HG02938 (cell line): ENCODE measurements around the gene FUT7.

Experiments used
- ATAC-seq: cut with Tn5 transposase; IDR thresholded peaks from one replicate; pipeline ENCODE4 v1.9.1; 2021; ENCODE audit warnings: mild to moderate bottlenecking, moderate library complexity; ENCODE audit not compliant: unreplicated experiment

The FUT7 gene

DNA sequence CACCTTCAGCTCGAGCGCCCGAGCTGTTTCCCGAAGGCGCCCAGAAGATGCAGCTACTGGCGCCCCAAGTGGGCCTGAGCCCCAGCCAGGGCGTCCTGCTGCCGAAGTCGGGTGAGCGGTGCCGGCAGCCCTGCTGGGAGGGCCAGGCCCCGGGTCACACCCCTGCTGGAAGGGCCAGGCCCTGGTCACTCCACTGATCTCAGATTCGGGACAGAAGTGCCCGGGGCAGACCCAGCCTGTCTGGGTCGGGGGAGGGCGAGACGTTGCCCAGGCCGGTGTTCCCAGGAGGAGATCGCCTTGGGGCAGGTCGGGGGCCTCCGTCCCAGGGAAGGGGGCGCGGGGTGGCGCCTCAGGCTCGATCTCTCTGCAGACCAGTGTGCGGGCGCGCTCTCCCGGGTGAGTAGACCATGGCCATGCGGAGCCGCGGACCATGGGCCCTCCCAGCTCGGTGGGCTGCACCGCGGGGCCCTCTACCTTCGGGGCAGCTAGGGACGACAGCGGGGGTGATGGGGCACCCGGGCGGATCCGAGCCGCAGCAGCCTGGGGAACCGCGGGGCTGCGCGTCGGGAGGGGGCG is 46.8 kb downstream of the FUT7 start:
- ATAC-seq, result no peak

DNA sequence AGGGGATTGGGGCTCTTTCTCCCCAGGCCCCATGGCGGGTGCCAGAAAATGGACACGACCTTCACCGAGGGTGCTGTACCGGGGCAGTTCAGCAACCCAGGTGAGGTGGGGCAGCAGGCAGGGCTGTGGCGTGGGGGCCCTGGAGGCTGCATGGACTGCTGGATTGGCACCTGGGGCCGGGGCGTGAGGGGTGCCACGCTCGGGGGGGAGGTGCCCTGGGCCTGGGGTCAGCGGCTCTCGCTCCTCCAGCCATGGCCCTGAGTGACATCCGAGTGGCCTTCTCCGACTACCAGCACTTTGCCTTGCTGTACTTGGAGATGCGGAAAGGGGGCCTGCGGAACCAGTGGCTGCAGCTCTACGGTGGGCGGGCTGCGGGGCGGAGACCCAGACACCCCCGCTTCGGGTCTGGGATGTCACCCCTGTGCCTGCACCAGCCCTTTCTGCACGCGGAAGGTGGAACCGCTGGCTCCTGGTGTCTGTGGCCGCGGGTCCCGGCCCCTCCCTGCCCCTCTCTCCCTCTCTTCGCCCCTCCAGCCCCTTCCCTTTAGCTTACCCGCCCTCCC is 47.3 kb downstream of the FUT7 start:
- no peak for ATAC-seq

DNA sequence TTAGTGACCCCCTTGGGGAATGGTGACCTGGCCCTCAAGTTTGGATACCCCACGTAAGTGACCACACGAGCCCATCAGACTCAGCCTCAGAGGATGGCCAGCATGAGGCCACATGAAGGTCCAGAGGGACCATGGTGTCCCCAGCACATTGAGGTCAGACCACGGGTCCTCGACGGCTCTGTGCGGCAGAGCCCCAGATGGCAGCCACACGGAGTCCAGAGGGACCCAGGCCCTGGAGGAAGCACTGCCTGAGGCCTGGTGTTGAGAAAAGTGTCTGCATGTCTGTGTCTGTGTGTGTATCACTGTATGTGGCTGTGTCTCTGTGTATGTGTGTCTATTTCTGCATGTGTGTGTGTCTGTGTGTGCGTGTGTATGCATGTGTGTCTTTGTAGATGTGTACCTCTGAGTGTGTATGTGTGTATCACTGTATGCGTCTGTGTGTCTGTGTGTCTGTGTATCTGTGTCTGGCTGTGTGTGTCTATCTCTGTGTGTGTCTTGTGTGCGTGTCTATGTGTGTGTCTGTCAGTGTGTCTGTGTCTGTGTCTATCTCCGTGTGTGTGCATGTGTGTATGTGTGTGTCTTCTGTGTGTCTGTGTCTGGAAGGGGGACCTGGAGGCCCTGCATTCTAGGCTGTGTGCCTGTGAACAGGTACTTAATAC is 48.1 kb downstream of the FUT7 start:
- no peak for ATAC-seq

DNA sequence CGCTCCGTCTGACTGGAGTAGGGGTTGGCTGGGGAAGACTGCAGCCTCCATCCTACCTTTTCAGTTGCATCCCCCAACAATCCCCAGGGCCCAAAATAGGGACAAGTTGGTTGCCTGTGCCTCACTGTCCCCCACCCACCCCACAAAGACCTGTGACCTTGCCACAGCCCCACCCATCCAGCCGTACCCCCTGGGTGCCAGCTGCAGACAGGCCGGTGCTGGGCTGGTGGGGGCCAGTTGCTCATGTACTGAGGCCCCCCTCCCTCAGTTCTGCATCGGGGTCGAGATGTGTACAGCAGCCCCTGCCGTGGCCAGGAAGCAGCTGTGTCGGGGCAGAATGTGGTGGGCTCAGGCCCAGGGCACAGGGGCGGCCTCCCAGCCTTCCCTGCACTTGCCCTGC is 48.7 kb downstream of the FUT7 start:
- ATAC-seq, result no peak

DNA sequence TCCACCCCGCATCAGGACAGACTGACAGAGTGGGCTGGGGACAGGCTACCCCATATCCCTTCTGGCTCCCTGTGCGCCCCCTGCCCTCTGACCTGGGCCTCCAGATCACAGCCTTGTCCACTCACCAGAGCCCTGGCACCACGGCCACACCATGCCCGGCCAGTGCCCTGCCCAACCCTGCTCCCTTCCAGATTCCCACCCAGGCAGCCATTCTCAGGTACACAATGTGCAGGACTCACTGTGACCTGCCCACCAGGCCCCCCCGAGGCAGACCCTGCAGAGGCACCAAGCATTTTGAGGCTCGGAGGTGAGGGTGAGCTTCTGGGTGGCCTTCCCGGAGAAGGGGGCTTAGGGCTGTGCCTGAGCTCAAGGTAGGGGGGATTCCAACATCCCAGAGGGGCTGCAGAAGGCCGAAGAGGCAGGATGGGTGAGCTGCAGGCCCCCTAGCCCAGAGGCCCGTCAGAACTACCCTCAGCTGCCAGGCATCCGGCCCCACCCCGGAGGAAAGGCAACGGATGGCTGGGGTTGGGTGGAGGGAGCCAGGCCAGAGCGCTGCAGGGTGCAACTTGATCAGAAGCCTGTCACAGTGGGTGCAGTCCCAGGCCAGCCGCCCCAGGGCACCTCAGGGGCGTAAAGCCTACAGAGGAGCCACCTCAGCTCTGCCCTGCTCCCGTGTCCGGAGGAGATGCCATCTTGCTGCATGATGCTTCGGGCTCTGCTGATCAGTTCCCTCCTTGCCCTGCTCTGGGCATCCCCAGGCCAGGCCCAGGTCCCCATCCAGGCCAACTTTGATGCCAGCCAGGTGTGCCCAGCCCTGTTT is 49.4 kb downstream of the FUT7 start, which contains the start of gene LCNL1:
Gene LCNL1, plus strand, starts transcription at position 762 of the 820 bp plus-strand sequence. CDS start 594 bp downstream, outside the sequence.
- ATAC-seq, result no peak

DNA sequence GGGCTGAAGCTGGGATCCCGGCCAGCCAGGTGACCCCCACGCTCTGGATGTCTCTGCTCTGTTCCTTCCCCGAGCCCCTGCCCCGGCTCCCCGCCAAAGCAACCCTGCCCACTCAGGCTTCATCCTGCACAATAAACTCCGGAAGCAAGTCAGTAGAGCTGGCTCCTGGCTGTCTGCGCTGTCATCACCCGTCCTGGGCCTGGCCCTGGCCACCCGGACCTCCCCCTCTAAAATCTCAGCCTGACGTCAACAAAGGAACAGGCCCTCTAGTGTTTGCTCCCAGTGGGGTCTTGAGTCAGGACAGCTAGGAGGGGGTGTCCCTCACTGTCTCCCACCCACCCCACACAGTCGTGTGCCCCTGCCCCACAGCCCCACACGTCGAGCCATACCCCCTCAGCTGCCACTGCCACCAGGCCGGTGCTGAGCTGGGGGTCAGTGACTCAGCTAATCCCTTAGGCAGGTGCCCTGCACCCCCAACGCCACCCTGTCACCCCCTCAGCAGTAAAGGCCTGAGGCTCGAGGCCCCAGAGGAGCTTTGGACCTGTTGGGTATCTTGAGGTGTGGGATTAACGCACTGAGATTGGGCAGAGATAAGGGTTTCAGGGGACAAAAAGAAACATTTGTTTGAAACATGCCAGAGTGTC is 50.2 kb downstream of the FUT7 start:
- ATAC-seq, result no peak

DNA sequence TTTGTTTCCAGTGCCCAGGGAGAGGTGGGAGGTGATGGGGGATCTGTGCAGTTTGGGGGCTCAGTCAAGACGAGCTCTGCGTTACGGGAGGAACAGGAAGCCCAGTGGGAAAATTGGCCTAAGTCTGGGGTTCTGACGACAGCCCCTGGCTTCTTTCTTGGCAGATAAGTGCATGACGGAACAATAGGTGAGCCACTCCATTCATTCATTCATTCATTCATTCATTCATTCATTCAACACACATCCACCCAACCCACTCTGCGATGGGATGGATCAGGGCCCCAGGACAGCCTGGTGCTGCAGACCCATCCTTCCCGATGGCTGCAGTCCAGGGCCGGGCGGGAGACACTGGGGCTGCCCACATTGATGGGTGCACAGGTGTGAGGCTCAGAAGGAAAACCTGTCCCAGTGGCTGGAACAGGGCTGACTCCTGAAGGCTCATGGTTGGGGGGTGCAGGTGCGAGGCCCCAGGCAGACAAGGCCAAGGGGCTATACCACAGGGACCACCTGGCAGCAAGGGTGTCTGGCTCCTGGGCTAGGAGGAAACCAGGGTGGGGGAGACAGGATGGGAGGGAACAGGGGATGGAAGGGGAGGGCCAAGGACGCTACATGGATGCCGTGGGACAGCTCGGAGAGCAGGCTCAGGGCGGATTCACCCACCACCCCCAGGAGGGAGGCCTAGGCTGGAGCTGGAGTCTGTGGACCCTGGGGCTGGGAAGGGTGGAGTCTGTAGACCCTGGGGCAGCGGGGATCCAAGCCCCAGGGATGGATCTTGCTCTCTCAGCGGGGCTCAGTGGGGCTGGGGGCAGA is 51.0 kb downstream of the FUT7 start:
- no peak for ATAC-seq
